GM19099 (cell line): Measurements from ENCODE around the gene SAP30BP.

Source experiments
- POLR2A ChIP-seq: IDR thresholded peaks from 3 replicates; pipeline ENCODE4 v1.6.1; 2011; ENCODE audit warnings: low read depth; ENCODE audit not compliant: insufficient read length; ENCODE audit errors: extremely low read depth

Gene SAP30BP

DNA sequence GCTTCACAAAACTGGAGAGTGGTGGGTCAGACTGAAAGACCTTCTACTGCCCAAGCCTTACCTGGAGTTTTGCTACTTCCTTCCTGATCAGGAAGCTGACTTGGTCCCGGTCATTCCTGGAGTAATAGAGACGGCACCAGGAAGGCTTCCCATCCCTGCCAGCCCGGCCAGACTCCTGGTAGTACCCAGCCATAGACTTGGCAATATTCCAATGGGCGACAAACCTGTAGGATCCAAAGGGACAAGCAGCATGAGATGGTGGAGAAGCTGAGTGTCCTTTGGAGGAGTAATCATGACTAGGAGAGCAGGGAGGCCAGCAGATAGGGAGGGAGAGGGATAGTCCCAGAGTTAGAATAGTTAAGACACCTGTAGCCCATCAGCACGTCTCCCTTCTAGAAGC is 8.9 kb upstream of the SAP30BP start:
- TF ChIP-seq POLR2A, result no peak

DNA sequence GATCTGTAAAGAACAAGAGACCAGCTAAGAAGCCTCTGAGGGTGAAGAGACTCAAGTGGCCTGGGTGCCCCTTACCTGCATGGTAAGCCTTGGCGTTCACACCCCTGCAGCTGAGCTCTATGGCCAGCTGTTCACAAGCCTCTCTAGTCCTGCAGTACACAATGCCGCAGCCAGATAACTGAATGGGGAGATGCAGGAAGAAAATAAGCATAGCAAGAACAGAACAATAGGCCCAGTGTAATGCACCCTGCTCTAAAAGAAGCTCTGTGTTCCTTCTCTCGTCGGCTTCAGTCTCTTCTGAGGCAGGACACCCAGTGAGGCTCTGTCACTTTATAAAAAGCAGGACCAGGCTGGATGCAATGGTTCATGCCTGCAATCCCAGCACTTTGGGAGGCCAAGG is 5.6 kb upstream of the SAP30BP start:
- no peak for TF ChIP-seq POLR2A

DNA sequence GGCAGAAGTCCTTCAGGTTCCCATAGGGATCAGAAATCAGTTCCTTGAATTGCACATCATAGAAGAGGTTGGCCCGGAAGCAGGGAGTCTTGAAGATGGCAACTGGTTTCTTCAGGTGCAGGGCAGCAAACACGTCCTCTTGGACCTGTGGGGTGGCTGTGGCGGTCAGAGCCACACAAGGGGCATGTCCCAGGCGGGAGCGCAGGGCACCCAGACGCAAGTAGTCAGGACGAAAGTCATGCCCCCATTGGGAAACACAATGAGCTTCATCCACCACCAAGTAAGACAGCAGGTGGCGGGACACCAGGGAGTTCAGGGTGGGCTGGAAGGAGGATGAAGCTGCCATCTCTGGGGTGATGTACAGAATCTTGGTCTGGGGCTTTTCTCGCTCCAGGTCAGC is 4.6 kb upstream of the SAP30BP start:
- TF ChIP-seq POLR2A, result no peak

- no peak for TF ChIP-seq POLR2A
Observed at GRCh38 chr17:75664099-75664549, 3.0 kb upstream of the SAP30BP start.

GRCh38 chr17:75665981-75666380 is 1.2 kb upstream of the SAP30BP start:
- no peak for TF ChIP-seq POLR2A

DNA sequence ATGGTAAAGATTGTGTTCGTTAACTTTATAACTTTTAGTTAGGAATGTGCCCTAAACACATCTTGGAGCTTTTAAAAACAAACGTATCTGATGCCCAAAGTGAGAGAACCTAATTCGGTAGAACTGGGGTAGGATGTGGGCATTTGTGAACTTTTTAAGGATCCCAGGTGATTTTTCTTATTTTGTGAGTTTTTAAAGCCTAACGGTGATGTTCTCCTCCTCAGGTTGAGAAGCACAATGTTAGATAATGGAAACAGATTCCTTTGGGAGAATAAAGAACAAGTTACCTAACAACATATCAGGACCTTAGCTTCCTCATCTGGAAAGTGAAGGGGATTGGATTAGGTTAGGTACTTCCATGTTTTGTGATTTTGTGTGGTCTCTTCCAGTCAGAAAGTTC is 687 bp downstream of the SAP30BP start:
- TF ChIP-seq POLR2A, result no peak

GRCh38 chr17:75668489-75668888 is 1.4 kb downstream of the SAP30BP start:
- no peak for TF ChIP-seq POLR2A

DNA sequence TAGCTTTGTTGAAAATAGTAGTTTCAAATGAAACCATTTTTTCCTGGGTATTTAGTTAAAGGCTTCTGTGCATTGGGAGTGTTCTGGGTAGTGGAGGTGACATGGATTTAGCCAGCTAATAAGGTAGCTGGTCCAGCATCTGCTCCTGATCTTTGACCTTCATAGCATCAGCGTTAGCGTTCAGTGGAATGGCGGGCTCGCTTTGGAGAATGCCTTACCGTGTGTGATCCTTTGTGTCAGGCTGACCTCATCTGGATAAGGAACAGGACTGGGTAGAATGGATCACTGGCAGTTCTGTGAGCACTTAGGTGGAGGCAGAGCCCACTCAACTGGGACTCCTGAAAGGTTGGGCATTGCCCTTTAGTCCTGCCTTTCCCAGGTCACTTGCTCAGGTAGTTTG is 3.7 kb downstream of the SAP30BP start:
- TF ChIP-seq POLR2A, result no peak

DNA sequence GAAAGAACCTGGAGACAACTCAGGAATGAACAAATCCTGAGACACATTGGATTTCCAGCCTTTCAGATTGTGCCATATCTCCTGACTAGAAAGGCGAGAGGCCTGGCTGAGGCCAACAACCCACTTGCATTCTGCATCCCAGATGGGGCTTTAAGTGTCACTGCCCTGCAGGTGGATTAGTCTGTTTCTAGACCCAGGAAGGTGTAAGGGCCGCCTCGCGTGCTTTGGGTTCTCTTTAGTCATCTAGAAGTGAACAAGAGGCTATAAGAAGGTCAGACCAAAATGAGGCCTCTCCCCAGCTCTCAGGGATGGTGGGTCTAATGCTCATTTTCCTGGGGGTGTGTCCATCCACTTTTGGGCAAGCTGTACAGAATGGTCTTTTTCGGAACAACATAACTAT is 4.9 kb downstream of the SAP30BP start:
- TF ChIP-seq POLR2A, result no peak

- TF ChIP-seq POLR2A, result no peak
Observed at GRCh38 chr17:75673487-75673886, 6.3 kb downstream of the SAP30BP start.

GRCh38 chr17:75676461-75676860 is 9.3 kb downstream of the SAP30BP start:
- no peak for TF ChIP-seq POLR2A

DNA sequence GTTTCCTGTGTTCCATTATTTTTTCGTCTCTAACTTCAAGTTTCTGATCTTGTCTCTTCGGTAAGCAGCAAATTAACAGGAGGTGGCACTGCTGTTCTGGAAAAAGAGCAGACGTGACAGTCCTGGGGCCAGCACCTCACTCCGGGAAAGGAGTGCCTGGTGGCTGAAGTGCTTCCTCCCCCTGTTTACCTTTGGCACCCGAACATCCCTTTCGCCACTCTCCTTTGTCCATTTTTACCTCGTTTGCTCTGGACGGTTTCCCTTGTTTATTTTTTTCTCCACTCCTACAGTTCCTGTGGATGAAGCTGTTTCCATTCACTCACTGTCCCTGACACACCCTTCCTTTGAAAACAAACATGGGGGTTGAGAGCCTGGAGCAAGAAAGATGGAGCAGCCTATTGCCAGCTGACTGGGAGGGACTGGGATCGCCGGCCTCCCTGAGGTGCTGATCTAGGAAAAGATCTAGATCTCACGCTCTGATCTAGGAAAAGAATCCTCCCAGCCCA is 12.6 kb downstream of the SAP30BP start:
- no peak for TF ChIP-seq POLR2A

DNA sequence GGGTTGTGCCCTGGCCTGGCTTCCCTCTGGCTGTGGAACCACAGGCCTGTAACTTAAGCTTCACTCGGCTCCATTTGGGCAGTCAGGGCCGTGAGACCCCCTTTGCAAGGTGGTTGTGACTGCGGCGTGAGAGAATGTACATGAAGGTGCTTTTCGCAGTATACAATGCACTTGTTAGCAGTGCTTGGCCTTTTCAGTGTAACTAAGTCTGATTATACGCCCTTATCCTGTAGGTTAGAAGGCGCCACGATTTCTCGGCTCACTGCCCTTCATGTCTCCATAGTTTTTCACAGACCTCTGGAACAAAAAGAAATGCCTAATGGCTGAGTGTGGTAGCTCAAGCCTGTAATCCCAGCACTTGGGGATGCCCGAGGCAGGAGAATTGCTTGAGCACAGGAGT is 13.3 kb downstream of the SAP30BP start:
- no peak for TF ChIP-seq POLR2A

GRCh38 chr17:75681289-75681688 is 14.2 kb downstream of the SAP30BP start:
- no peak for TF ChIP-seq POLR2A

- TF ChIP-seq POLR2A, result no peak
Observed at GRCh38 chr17:75683583-75683982, 16.4 kb downstream of the SAP30BP start.

DNA sequence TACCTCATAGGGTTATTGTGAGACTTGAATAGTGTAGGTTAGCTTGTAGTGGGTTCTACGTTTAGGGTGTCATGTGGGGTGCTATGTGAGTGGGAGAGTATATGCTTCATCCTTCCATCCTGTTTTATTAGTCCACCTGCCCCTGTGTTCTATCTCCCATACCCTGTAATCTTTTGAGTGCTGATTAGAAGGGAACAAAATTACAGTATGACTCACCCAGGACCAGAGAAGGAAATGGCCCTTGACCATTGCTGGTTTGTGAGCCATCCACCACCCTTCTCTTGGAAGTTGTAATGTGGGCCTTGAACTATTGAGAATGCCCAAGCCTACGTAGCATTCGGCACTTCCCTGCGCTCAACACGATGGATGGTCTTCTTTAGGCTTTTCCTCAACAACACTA is 17.1 kb downstream of the SAP30BP start:
- TF ChIP-seq POLR2A, result no peak

GRCh38 chr17:75684924-75685323 is 17.8 kb downstream of the SAP30BP start:
- TF ChIP-seq POLR2A, result no peak
